ENCODE results near the gene PAFAH2.

PAFAH2 gene

DNA sequence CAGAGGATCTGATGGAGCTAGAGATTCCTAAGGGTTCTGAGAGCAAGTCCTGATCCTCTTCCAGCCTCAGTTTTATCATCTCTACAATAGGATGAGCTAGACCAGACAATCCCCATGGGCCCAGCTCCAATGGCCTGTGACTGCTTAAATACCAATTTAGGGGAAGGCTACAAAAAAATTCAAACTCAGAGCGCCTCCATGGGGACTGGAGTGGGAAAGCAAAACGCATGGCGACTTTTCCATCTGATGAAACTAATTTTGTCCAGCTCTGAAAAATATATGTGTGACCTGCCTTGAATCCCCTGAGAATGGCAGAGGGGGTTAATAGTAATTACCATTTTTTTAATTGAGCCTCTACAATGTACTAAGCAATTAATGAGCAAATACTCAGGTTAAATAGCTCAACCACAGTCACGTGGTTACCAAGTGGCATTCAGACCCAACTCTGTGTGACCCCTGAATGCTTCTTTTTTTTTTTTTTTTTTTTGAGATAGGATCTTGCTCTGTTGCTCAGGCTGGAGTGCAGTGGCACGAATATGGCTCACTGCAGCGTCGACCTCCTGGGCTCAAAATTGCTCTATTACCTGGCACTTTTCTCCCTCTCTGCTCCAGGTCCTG lies 32.1 kb upstream of the PAFAH2 start:
- TF ChIP-seq CTCF (IDR thresholded peaks at IDR 0.05; ENCODE audit: insufficient read depth, low read depth, low read length, missing control alignments): no peak
- DNase-seq (ENCODE audit: low read depth): no peak
- H3K4me3 ChIP-seq (ENCODE audit: low read depth, low read length): no peak overlapping the region

- H3K4me3 ChIP-seq (ENCODE audit: low read depth, low read length): no peak overlapping the region
- DNase-seq (ENCODE audit: low read depth): no peak
- TF ChIP-seq CTCF (IDR thresholded peaks at IDR 0.05; ENCODE audit: insufficient read depth, low read depth, low read length, missing control alignments): no peak
Measured at GRCh38 chr1:26029054-26029863, 31.4 kb upstream of the PAFAH2 start.

DNA sequence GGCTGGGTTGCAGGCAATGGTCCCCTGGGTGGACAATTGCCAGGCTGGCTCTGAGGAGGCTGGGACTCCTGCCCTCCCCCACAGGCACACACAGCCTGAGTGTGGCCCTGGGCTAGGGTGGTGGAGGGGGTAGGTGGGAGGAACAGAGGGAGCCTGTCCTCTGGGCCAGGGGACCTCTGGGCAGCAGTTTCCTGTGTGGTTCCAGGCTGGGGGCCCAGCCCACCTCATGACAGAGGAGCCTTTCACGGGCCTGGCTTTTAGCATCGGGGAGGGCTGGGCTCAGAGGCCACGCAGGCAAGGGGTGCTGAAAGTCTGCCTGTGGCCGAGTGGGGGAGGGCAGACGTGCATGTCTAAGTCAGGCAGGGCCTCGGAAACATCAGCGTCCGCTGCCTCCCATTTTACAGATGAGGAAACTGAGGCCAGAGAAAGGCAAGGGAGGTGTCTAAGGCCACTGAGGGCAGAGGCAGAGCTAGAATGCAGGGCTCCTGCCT lies 30.7 kb upstream of the PAFAH2 start:
- no peak for DNase-seq (ENCODE audit: low read depth)
- no peak overlapping the region for H3K4me3 ChIP-seq (ENCODE audit: low read depth, low read length)
- no peak for TF ChIP-seq CTCF (IDR thresholded peaks at IDR 0.05; ENCODE audit: insufficient read depth, low read depth, low read length, missing control alignments)

DNA sequence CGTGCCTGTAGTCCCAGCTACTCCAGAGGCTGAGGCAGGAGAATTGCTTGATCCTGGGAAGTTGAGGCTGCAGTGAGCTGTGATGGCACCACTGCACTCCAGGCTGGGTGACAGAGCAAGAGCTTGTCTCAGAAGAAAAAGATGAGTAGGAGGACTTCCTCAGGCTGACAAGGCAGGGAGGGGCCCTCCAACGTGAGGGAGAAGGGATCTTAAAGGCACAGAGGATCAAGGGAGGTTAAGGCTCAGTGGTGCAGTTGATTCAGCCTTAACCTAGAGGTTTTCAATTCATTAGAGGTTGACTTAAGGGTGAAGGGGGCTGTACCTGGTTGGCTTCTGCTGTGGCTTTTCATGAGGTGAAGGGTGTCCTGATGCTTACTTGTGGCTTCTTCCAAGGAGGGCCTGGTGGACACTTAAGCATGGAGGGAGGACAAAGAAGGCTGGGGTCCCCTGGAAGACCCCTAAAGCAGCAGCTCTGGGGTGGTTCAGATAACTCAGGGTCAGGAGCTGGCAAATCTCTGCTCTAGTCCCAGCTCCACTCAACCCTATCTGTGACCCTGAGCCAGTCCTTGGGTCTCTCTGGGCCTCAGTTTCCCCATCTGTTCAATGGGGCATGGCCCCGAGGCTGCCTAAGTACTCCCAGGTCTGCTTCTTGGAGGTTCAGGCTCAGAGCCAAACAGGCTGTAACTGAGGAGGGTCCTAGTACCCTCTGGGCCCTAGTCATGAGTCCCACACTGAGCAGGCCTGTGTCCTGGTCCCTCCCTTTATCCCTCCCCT lies 30.0 kb upstream of the PAFAH2 start:
- no peak for TF ChIP-seq CTCF (IDR thresholded peaks at IDR 0.05; ENCODE audit: insufficient read depth, low read depth, low read length, missing control alignments)
- no peak for DNase-seq (ENCODE audit: low read depth)
- H3K4me3 ChIP-seq (ENCODE audit: low read depth, low read length): no peak overlapping the region

GRCh38 chr1:26025517-26025916 lies 27.7 kb upstream of the PAFAH2 start:
- DNase-seq (ENCODE audit: low read depth): no peak
- TF ChIP-seq CTCF (IDR thresholded peaks at IDR 0.05; ENCODE audit: insufficient read depth, low read depth, low read length, missing control alignments): no peak
- H3K4me3 ChIP-seq (ENCODE audit: low read depth, low read length): no peak overlapping the region

- TF ChIP-seq CTCF (IDR thresholded peaks at IDR 0.05; ENCODE audit: insufficient read depth, low read depth, low read length, missing control alignments): no peak
- no peak for DNase-seq (ENCODE audit: low read depth)
- H3K4me3 ChIP-seq (ENCODE audit: low read depth, low read length): no peak overlapping the region
Measured at GRCh38 chr1:26025060-26025459, 27.2 kb upstream of the PAFAH2 start.

All from GM12865 (cell line).